ENCODE measurements around the gene MITF.

The MITF gene

GRCh38 chr3:69882560-69882959 lies 143.3 kb downstream of the MITF start:
- no peak for DNase-seq (ENCODE audit: low spot score)
- TF ChIP-seq CTCF (conservative IDR thresholded peaks at IDR 0.05; ENCODE audit: low read depth): no peak
- ChIA-PET POLR2A (ENCODE audit: low non-redundant PET) (no interaction called here), CTCF (interaction anchor here (0.7 kb wide), 1 partner anchor 709 kb away, joined by 3 read pairs; no protein-coding TSS in a partner anchor)
- H3K27ac ChIP-seq: no peak overlapping the region

GRCh38 chr3:69888040-69888942 lies 149.0 kb downstream of the MITF start:
- no peak for DNase-seq (ENCODE audit: low spot score)
- CTCF ChIA-PET: interaction anchor here (0.7 kb wide), 1 partner anchor 507 kb away, joined by 5 read pairs; no protein-coding TSS in a partner anchor
- H3K27ac ChIP-seq: no peak overlapping the region
- POLR2A ChIA-PET (ENCODE audit: low non-redundant PET): no interaction called here
- no peak for TF ChIP-seq CTCF (conservative IDR thresholded peaks at IDR 0.05; ENCODE audit: low read depth)

- CTCF ChIA-PET: no interaction called here
- no peak for DNase-seq (ENCODE audit: low spot score)
- H3K27ac ChIP-seq: no peak overlapping the region
- no peak for TF ChIP-seq CTCF (conservative IDR thresholded peaks at IDR 0.05; ENCODE audit: low read depth)
- POLR2A ChIA-PET (ENCODE audit: low non-redundant PET): no interaction called here
These were observed 149.7 kb downstream of the MITF start for GRCh38 chr3:69888943-69889315.

GRCh38 chr3:69890084-69890483 lies 150.8 kb downstream of the MITF start:
- no peak overlapping the region for H3K27ac ChIP-seq
- ChIA-PET CTCF (no interaction called here), POLR2A (ENCODE audit: low non-redundant PET) (no interaction called here)
- no peak for TF ChIP-seq CTCF (conservative IDR thresholded peaks at IDR 0.05; ENCODE audit: low read depth)
- peak; percentile 12 for DNase-seq (ENCODE audit: low spot score)

- no peak for TF ChIP-seq CTCF (conservative IDR thresholded peaks at IDR 0.05; ENCODE audit: low read depth)
- H3K27ac ChIP-seq: no peak overlapping the region
- CTCF ChIA-PET: interaction anchor here (0.6 kb wide), 1 partner anchor 481 kb away, joined by 3 read pairs; no protein-coding TSS in a partner anchor
- POLR2A ChIA-PET (ENCODE audit: low non-redundant PET): no interaction called here
- peak; percentile 5 for DNase-seq (ENCODE audit: low spot score)
These were observed 151.4 kb downstream of the MITF start for GRCh38 chr3:69890691-69891090.

- ChIA-PET CTCF (no interaction called here), POLR2A (ENCODE audit: low non-redundant PET) (no interaction called here)
- no peak for DNase-seq (ENCODE audit: low spot score)
- no peak for TF ChIP-seq CTCF (conservative IDR thresholded peaks at IDR 0.05; ENCODE audit: low read depth)
- no peak overlapping the region for H3K27ac ChIP-seq
These were observed 153.4 kb downstream of the MITF start for GRCh38 chr3:69892706-69893105.

Measured in RWPE1 (cell line).